ENCODE measurements around the gene KRTAP10-3.

GRCh38 chr21:44514218-44514520 is 44.4 kb downstream of the KRTAP10-3 start:
- TF ChIP-seq, protein P1, sequence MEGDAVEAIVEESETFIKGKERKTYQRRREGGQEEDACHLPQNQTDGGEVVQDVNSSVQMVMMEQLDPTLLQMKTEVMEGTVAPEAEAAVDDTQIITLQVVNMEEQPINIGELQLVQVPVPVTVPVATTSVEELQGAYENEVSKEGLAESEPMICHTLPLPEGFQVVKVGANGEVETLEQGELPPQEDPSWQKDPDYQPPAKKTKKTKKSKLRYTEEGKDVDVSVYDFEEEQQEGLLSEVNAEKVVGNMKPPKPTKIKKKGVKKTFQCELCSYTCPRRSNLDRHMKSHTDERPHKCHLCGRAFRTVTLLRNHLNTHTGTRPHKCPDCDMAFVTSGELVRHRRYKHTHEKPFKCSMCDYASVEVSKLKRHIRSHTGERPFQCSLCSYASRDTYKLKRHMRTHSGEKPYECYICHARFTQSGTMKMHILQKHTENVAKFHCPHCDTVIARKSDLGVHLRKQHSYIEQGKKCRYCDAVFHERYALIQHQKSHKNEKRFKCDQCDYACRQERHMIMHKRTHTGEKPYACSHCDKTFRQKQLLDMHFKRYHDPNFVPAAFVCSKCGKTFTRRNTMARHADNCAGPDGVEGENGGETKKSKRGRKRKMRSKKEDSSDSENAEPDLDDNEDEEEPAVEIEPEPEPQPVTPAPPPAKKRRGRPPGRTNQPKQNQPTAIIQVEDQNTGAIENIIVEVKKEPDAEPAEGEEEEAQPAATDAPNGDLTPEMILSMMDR (IDR thresholded peaks at IDR 0.05; ENCODE audit: insufficient read depth, low read depth, low read length), result no peak
- no peak for TF ChIP-seq EZH2 (IDR thresholded peaks at IDR 0.05; ENCODE audit: insufficient read depth, low read length)

Measured in astrocyte (in vitro differentiated cells and primary cell).